Stimulated activated CD4-positive, alpha-beta T cell treated with anti-CD3 and anti-CD28 coated beads, Interleukin-1b, Interleukin-23, amount 100 ng/mL, for 24 hours (primary cell): ENCODE measurements around the gene CSF2RB.

ENCODE experiments used
- DNase-seq, 4 experiments: peaks; one replicate each; pipeline ENCODE4 v3.0.0-alpha.2; 2020; ENCODE audit warnings: low read depth in 4 of 4, low spot score in 1 of 4

CSF2RB gene

DNA sequence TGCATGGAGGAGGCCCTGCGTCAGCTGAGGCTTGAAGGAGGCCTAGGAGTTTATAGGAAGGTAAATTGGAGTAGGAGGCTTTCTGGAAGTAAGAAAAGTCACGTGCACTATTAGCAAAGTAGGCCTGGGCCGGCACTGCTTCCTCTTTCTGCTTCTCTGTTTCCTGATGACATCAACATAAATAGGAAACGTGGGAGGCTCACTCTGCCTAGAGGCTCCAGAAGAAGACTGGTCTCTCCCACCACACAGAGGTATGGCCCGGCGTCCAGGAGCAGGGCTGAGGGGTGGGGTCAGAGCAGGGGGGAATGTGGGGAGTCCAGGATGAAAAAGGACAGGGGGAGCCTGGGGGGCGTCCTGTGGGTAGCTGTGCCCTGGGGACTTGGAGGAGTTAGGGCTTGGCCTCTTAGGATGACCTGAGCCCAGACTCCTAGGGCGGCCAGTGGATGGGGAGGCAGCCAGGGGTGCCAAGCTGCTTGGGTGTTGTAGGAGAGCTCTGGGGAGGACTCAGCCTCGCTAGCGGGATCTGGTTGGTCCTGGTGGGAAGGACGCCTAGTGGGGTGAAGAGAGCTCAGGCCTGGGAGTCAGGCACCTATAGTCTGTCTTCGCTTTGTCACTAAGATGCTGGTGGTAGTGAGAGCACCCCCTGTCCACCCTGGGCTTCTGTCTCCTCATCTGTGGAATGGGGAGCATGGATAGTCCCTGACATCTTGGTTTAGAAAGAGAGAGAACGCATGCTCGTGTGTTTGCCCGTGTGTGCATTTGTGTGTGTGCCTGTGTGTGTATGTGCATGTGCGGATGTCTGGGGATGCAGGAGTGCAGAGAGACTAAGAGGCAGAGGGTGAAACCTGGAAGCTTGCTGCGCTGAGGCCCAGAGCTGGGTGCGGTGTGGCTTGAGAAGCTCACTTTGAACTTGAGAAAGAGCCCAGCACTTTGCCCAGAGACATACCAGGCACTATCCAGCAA lies at the start of gene CSF2RB:
CSF2RB (plus strand) TSS at position 202 of the 963 bp plus-strand sequence. CDS start 8,580 bp downstream, outside the sequence.
- no peak for DNase-seq

DNA sequence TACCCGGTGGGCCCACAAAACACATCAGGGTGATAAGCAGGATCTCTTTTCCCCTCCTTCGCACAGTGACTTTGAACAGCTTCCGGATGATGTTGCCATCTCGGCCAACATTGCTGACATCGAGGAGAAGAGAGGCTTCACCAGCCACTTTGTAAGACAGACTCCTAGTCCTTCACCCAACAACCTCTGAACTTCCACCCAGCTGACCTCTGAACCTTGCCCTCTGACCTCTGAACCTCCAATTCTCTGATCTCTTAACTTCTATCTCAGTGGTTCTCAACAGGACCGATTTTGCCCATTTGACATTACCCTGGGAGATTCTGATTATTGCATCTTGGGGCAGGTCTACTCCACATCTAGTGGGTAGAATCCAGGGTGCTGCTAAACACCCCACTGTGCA lies 49.4 kb upstream of the CSF2RB start:
- DNase-seq, result no peak

DNA sequence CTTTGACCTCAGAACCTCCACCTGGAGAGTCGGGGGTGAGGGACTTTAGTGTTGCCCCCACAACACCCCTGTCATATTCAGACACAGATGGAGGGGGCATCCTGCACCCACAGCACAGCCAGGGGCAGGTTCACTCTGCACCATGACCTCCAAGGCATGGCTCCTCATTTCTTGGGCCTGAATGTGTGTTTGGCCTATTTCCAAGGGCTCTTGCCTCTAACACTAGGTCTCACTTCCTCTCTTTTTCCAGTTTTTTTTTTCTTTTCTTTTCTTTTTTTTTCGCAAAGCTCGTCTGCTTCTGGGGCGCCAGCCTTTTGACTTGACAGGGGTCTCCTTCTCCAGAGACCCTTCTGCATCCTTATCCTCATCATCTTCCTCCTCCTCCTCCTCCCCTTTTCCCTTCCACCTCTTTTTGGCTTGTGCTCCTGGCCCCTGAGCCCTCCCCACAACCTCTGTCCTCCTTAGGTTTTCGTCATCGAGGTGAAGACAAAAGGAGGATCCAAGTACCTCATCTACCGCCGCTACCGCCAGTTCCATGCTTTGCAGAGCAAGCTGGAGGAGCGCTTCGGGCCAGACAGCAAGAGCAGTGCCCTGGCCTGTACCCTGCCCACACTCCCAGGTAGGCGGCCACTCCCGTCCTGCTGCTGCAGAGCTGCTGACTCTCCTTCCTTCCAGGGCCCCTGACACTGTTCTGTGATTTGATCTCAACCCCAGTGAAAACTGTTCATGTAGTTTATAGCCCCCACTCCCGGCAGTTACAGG lies 48.8 kb upstream of the CSF2RB start:
- DNase-seq, result no peak

DNA sequence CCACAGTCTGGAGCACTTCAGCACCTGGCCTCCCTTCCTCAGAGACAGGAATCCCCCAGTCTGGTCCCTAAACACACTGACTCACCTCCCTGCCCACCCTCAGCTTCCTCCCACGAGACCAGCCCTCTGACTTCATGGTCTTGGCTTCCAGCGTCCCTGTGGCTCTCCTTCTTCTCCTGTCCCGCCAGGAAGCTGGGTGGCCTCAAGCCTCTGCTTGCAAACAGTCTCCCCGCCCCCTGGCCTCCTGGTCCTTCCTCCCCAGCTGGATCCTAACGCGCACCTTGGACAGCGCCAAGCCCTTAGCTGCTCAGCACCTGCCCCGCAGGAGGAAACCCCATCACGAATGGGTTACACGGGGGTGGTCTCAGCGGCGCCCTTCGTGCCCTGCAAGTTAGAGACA lies 48.1 kb upstream of the CSF2RB start:
- DNase-seq, result no peak

GRCh38 chr22:36867695-36868094 lies 45.7 kb upstream of the CSF2RB start:
- no peak for DNase-seq

GRCh38 chr22:36868546-36869181 lies 44.8 kb upstream of the CSF2RB start:
- no peak for DNase-seq

- no peak for DNase-seq
Observed at GRCh38 chr22:36870250-36870649, 43.2 kb upstream of the CSF2RB start.

DNA sequence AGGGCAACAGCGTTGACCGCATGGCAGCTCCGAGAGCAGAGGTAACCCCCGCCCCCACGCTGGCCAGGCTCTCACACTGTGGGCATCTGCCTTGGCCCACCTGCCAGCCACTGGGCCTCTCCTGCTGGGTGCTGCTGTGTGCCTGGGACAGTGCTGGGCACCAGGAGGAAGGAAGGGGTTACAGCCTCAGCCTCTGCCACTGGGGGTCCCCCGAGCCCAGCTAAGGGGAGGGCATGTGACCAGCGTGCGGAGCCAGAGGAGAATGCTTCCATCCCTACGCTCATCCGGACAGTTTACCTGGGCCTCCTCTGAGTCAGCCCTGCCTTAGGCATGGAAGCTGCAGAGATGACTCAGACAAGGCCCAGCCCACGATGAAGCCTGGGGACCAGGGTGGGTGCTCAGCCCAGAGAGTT lies 41.8 kb upstream of the CSF2RB start:
- no peak for DNase-seq

- no peak for DNase-seq
Observed at GRCh38 chr22:36872084-36872483, 41.3 kb upstream of the CSF2RB start.

- no peak for DNase-seq
Observed at GRCh38 chr22:36872866-36873498, 40.4 kb upstream of the CSF2RB start.

DNA sequence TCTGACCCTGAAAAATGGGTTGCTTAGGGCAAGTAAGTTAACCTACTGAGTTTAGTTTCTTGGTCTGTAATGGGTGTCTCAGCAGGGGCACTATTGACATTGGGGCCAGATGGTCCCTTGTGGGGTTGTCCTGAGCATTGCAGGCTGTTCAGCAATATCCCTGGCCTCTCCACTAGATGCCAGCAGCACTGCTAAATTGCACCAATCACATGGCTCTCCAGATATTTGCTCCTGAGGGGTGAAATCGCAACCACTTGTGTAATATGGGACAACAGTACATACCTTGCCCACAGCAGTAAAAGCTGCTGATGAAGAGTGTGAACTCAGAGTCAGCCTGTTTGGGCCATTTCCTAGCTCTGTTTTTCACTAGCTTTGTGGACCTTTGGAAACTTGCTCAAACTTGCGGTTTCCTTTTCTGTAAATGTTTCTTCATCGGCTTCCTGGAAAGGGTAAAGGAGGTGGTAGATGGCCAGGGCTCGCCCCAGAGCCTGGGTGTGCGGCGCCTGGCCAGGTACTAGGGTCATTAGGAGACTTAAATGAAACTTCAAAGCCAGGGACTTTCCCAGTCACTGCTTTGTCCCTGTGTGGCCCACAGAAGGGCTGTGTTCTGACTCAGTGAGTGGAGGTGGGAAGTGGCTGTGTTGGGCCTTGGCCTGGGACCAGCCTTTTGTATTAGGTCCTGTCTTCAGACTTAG lies 39.7 kb upstream of the CSF2RB start:
- DNase-seq, result no peak

- DNase-seq, result no peak
Observed at GRCh38 chr22:36874309-36874696, 39.1 kb upstream of the CSF2RB start.

DNA sequence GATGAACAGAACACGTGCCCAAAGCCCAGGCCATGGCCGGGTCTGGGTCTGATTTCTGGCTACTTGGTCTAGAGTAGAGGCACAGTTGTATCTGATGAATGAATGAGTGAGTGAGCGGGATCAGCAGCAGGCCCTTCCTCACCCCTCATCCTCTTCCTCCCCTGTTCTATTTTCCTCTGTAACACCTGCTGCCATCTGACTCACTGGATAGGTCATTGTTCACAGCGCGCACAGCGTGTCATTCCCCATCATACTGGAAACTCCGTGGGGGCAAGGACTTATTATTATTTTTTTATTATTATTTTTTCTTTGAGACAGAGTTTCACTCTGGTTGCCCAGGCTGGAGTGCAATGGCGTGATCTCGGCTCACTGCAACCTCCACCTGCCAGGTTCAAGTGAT lies 38.7 kb upstream of the CSF2RB start:
- DNase-seq, result no peak

DNA sequence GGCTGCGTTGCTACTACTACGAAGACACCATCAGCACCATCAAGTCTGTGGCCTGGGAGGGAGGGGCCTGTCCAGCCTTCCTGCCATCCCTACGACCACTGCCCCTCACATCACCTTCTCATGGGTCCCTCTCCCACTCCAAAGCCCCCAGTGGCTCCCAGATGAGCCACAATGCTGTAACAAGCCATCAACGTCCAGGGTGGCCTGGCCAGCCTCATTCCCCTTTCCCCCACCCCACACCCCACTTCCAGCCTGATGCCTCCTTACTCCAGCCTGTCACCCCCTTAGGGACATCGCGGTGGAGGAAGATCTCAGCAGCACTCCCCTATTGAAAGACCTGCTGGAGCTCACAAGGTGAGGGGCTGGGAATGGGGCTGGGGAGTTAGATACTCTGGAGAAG lies 37.7 kb upstream of the CSF2RB start:
- DNase-seq, result no peak

GRCh38 chr22:36879775-36880174 lies 33.7 kb upstream of the CSF2RB start:
- no peak for DNase-seq

DNA sequence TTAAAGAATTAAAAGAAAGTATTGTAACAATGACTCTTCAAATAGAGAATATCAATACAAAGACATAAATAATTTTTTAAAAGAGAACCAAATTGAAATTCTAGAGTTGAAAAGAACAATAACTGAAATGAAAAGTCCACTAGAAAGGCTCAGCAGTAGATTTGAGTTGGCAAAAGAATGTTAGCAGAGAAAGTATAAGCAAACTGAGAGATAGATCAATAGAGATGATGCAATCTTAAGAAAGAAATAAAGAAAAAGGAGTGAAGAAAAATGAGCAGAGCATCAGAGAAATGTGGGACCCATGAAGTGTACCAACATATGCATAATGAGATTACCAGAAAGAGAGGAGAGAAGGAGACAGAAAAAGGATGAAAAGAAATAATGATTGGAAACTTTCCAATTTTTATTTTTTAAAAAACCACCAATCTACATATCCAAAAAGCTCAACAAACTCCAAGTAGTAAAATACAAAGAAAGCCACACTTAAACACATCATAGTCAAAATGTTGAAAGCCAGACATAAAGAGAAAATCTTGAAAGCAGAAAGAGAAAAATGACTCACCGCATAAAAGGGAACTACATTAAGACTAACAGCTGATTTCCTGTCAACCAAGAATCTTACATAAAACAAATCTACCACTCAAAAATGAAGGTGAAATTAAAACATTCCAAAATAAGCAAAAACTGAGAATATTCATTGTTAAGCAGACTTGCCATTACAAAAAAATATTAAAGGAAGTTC lies 31.8 kb upstream of the CSF2RB start:
- DNase-seq, result no peak

GRCh38 chr22:36884349-36885158 lies 28.9 kb upstream of the CSF2RB start:
- no peak for DNase-seq

DNA sequence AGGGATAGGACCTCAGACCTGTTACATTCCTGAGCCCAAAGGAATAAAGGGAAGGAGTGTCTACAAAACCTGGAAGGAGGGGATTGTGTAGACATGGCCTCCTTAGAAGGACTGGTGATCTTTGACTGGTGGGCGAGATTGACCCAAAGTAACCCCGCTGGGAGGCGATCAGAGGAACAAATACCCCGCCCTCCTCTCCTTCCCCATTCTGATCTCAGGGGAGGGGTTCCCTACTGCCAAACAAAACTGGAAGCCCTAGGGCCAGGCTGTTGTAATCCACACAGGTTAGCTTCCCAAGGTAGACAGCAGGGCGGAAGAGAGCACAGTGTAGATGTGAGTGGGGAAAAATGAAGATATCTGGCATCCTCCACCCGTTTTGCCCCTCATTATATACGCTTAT lies 28.0 kb upstream of the CSF2RB start:
- no peak for DNase-seq

GRCh38 chr22:36886016-36886415 lies 27.4 kb upstream of the CSF2RB start:
- DNase-seq, result no peak
